ENCODE results near the gene SRM. TPM values are rescaled to one million over a fixed set of nuclear protein-coding genes. Genes with fewer than 3 reads are reported as not detected.
"Not testable (repeated sequence)": the region's sequence is repeated elsewhere in the genome, so short reads cannot be mapped to it uniquely, and the experiment has no call there.

Gene SRM
- total and polyA plus RNA-seq, 2 donors (not counting 1 experiment from before 2014, with no cell fraction given), result 38.9 to 79.2 TPM

DNA sequence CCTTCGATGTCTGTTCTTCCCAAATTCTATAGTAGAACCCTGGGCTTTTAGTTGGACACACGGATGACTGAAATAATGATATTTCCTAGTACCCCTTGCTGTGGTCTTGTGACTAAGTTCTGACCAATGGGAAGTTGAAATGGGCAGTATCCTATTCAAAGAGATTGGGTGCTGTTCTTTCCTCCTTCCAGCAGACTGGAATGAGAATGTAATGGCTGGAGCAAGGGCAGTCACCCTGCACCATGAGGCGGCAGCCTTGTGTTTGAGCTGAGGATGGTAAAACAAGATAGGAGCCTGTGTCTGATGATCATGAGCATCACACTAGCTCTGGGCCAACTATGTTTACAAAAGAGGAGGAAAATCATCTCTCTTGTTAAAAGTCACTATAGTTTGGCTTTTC lies 5.1 kb upstream of the SRM start:
- Mint-ChIP-seq H3K4me3 (no peak overlapping the region), H3K27me3 (no peaks in the 10 kb centered on the region), H3K4me1 (peaks cover 18% of the 10 kb centered on the region), H3K9me3 (ENCODE audit: insufficient read depth) (no peaks in the 10 kb centered on the region), H3K27ac (no peak overlapping the region)
- H3K27me3 ChIP-seq (replicated peaks in 1 of 4; ENCODE audit: control extremely low read depth in 1 of 4, control insufficient read depth in 3 of 4, insufficient read depth in 4 of 4, low read length in 3 of 4), result no peaks in the 10 kb centered on the region
- H2AFZ ChIP-seq (ENCODE audit: insufficient read depth, low read depth, low read length, poor library complexity, severe bottlenecking), result no peak overlapping the region
- no peak overlapping the region for H3K4me2 ChIP-seq (replicated peaks; ENCODE audit: low read depth, low read length, poor library complexity, severe bottlenecking)
- ATAC-seq (ENCODE audit: low read depth) (no peak), DNase-seq (no peak)
- no peak overlapping the region for H3K9ac ChIP-seq (ENCODE audit: low read length)
- intact Hi-C loops (cut with micrococcal nuclease), result no loop called here
- ChIA-PET CTCF (interaction anchor here (0.7 to 0.8 kb wide), 2 partner anchors 27 to 34 kb away, joined by 3 to 5 read pairs; no protein-coding TSS in a partner anchor), POLR2A (no interaction called here)
- H4K20me1 ChIP-seq (ENCODE audit: control insufficient read depth, insufficient read depth, low read length, poor library complexity, severe bottlenecking), result no peaks in the 10 kb centered on the region
- no peak overlapping the region for H3K27ac ChIP-seq (ENCODE audit: low read length in 2 of 2)
- no peak for TF ChIP-seq EZH2 (IDR thresholded peaks at IDR 0.05; ENCODE audit: borderline replicate concordance, insufficient read depth, low read depth, low read length, poor library complexity, severe bottlenecking)
- TF ChIP-seq, protein P1, sequence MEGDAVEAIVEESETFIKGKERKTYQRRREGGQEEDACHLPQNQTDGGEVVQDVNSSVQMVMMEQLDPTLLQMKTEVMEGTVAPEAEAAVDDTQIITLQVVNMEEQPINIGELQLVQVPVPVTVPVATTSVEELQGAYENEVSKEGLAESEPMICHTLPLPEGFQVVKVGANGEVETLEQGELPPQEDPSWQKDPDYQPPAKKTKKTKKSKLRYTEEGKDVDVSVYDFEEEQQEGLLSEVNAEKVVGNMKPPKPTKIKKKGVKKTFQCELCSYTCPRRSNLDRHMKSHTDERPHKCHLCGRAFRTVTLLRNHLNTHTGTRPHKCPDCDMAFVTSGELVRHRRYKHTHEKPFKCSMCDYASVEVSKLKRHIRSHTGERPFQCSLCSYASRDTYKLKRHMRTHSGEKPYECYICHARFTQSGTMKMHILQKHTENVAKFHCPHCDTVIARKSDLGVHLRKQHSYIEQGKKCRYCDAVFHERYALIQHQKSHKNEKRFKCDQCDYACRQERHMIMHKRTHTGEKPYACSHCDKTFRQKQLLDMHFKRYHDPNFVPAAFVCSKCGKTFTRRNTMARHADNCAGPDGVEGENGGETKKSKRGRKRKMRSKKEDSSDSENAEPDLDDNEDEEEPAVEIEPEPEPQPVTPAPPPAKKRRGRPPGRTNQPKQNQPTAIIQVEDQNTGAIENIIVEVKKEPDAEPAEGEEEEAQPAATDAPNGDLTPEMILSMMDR (IDR thresholded peaks at IDR 0.05), result no peak
- 100% methylated on average over 2 of the region's 3 CpGs for WGBS (ENCODE audit: insufficient coverage)
- H3K36me3 ChIP-seq (replicated peaks in 1 of 2; ENCODE audit: control extremely low read depth in 1 of 2, control insufficient read depth in 1 of 2, extremely low read depth in 1 of 2, insufficient read depth in 2 of 2, low read length in 1 of 2), result peaks cover 4 to 38% of the 10 kb centered on the region in 2 experiments
- peaks cover 0 to 3% (median 0%) of the 10 kb centered on the region in 3 donors for H3K9me3 ChIP-seq (ENCODE audit: control extremely low read depth in 1 of 3, control insufficient read depth in 2 of 3, insufficient read depth in 1 of 3, low read length in 2 of 3)
- no peak overlapping the region for H3K4me3 ChIP-seq (ENCODE audit: control extremely low read depth in 1 of 5, extremely low read depth in 1 of 5, insufficient read depth in 1 of 5, low read depth in 2 of 5, low read length in 4 of 5)
- H3K4me1 ChIP-seq (ENCODE audit: control insufficient read depth in 2 of 2, insufficient read depth in 2 of 2, low read length in 2 of 2), result peaks cover 7 to 8% of the 10 kb centered on the region in 2 donors
- peaks cover 14% of the 10 kb centered on the region for H3K79me2 ChIP-seq (ENCODE audit: control insufficient read depth, insufficient read depth, low read length)

DNA sequence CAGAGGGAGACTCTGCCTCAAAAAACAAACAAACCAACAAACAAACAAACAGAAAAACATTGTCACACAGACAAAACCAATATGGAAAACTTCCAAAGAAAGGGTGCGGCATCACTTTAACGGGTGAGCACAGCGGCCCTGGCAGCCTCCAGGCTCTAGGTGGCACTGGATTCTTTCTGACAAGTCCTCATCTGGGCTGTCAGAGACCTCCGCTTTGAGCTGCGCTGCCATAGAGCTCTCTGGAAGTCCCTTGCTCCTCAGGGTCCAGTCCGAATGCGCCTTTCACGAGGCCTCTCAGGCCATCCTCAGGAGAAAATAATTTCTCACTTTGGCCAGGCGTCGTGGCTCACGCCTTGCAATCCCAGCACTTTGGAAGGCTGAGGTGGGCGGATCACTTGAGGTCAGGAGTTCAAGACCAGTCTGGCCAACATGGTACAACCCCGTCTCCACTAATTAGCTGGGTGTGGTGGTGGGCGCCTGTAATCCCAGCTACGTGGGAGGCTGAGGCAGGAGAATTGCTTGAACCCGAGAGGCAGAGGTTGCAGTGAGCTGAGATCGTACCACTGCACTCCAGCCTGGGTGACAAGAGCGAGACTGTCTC lies 4.2 kb upstream of the SRM start:
- H3K27me3 ChIP-seq (replicated peaks in 1 of 4; ENCODE audit: control extremely low read depth in 1 of 4, control insufficient read depth in 3 of 4, insufficient read depth in 4 of 4, low read length in 3 of 4); H2AFZ ChIP-seq (ENCODE audit: insufficient read depth, low read depth, low read length, poor library complexity, severe bottlenecking); H3K4me2 ChIP-seq (replicated peaks; ENCODE audit: low read depth, low read length, poor library complexity, severe bottlenecking); ATAC-seq (ENCODE audit: low read depth); H3K27me3 Mint-ChIP-seq; H3K9me3 Mint-ChIP-seq (ENCODE audit: insufficient read depth); DNase-seq; H3K4me3 Mint-ChIP-seq; H4K20me1 ChIP-seq (ENCODE audit: control insufficient read depth, insufficient read depth, low read length, poor library complexity, severe bottlenecking); intact Hi-C loops (cut with micrococcal nuclease); H3K27ac ChIP-seq (ENCODE audit: low read length in 2 of 2); H3K4me3 ChIP-seq (ENCODE audit: control extremely low read depth in 1 of 5, extremely low read depth in 1 of 5, insufficient read depth in 1 of 5, low read depth in 2 of 5, low read length in 4 of 5); H3K9ac ChIP-seq (ENCODE audit: low read length); H3K27ac Mint-ChIP-seq; H3K9me3 ChIP-seq (ENCODE audit: control extremely low read depth in 1 of 3, control insufficient read depth in 2 of 3, insufficient read depth in 1 of 3, low read length in 2 of 3); POLR2A ChIA-PET: not testable (repeated sequence)
- peaks cover 21% of the 10 kb centered on the region for H3K79me2 ChIP-seq (ENCODE audit: control insufficient read depth, insufficient read depth, low read length)
- peaks cover 10 to 12% of the 10 kb centered on the region in 2 donors for H3K4me1 ChIP-seq (ENCODE audit: control insufficient read depth in 2 of 2, insufficient read depth in 2 of 2, low read length in 2 of 2)
- WGBS (ENCODE audit: insufficient coverage), result 90% methylated on average over 12 of the region's 18 CpGs
- H3K36me3 ChIP-seq (replicated peaks in 1 of 2; ENCODE audit: control extremely low read depth in 1 of 2, control insufficient read depth in 1 of 2, extremely low read depth in 1 of 2, insufficient read depth in 2 of 2, low read length in 1 of 2), result peaks cover 4 to 29% of the 10 kb centered on the region in 2 experiments
- H3K4me1 Mint-ChIP-seq, result peaks cover 20% of the 10 kb centered on the region
- CTCF ChIA-PET, result interaction anchor here (0.7 to 1.6 kb wide), 2 partner anchors 26 to 40 kb away, joined by 4 to 5 read pairs; no protein-coding TSS in a partner anchor
